ENCODE results near the gene RNF187.
A peak's percentile ranks its signal among the peaks of the same experiment; 100 is the strongest.

The RNF187 gene

DNA sequence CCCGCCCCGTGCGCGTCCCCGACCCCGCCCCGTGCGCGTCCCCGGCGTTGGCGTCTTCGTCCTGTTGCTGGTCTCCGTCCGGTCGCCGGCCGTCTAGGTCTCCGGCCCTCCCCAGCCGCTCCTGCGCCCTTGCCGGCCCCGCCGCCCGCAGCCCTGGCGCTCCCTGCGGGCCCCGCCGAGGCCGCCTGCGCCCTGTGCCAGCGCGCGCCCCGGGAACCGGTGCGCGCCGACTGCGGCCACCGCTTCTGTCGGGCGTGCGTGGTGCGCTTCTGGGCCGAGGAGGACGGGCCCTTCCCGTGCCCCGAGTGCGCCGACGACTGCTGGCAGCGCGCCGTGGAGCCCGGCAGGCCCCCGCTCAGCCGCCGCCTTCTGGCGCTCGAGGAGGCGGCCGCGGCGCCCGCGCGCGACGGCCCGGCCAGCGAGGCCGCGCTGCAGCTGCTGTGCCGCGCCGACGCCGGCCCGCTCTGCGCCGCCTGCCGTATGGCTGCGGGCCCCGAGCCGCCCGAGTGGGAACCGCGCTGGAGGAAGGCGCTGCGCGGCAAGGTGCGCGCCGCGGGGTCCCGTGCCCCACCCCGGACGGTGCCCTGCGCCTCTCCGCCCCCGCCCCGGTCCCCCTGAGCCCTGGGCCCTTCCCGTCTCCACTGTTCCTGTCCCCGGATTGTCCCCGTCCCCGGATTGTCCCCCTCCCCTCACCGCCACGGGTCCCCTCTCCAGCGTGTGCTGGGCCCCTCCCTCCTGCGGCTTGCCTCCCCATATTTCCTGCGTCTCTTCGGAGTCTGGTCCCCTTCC is at the start of gene RNF187:
RNF187 (plus strand) TSS at position 47 of the 789 bp plus-strand sequence.
- DNase-seq, result no peak

DNA sequence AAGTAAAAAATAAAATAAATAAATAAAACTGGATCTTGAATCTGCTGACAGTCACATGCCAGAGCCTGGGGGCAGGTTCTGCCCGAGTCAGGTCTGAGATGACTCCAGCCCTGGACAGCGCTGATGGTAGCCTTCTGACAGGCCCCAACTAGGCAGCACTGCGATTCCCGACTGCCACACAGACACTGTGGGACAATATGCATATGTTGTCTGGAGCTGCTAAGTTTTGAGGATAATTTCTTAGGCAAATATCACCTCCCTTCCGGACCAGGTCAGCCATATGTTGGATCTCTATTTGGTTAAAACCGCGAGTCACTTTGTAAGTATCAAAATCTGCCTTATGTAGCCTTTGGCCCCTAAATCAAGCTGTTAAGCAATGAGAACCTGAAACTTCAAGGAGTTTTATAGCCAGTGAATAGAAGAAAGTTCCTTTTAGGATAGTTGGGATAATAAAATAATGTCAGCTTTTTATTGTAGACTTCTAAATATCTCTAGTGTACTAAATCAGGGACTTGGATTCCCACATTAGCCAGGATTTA is 49.7 kb upstream of the RNF187 start:
- DNase-seq, result no peak

DNA sequence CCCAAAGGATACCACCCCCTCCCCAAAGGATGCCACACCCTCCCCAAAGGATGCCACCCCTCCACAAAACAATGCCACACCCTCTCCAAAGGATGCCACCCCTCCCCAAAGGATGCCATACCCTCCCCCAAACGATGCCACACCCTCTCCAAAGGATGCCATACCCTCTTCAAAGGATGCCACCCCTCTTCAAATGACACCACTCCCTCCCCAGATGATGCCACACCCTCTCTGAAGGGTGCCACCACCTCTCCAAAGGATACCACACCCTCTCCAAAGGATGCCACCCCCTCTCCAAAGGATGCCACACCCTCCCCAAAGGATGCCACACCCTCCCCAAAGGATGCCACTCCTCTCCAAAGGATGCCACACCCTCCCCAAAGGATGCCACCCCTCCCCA is 48.9 kb upstream of the RNF187 start:
- DNase-seq, result no peak

DNA sequence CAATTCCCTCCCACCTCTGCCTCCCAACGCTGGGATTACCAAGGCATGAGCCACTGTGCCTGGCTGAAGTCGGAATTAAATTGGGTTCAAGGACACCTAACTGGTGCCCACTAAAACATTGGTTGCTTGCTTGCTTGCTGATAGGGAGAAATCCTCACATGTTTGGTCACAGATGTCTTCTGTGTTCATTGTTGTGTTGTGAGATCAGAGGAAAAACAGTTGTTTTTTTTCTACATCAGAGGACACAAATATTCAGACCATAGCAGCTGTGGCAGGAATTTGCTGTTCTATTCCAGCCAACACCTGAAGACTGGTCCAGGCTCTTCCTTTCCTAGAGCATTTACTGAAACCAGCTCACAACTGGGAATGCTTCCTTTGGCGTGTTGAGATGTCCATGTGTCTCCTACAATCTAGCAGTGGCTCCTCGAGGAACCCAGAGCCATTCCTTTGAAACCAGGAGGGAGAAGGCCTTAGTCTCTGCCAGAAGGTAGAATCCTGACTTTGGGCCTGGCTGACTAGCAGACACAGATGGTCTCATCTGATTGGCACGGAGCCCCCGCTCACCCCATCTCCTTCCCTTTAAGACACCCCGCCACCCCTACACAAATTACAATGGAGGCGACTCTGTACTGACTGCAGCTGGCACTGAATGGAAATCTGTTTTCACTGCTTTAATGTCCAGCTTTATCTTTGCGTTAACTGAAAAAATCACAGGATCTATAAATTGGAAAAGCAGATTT is 46.3 kb upstream of the RNF187 start:
- no peak for DNase-seq

DNA sequence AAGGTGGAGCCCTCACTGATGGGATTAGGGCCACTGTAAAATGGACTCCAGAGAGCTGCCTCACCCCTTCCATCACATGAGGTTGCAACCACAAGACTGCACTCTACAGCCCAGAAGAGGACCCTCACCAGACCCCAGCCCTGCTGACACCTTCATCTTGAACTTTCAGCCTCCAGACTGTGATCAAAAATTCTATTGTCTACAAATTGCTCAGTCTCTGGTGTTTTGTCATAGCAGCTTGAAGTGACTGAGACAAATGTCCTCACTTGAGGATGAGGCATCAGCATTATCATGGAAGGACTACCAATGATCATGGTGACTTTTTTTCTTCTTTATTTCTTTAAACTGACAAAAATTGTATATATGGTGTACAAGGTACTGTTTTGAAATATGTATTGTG is 43.8 kb upstream of the RNF187 start:
- DNase-seq, result no peak

DNA sequence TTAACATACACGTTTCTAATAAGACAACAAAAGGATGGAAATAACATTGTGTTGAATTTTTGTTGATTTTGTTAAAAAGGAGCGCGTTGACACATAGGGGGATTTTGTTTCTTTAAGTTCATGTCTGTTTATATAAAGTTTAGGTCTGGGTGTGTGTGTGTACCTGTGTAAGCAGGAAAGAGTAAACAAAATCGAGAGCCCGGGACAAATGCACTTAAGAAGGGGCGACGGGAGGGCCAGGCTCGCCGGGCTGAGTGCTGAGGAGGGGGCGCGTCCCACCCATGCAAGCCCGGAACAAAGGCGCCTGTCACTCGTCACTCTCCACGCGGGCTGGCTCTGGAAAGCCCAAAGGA is 41.7 kb upstream of the RNF187 start:
- no peak for DNase-seq

DNA sequence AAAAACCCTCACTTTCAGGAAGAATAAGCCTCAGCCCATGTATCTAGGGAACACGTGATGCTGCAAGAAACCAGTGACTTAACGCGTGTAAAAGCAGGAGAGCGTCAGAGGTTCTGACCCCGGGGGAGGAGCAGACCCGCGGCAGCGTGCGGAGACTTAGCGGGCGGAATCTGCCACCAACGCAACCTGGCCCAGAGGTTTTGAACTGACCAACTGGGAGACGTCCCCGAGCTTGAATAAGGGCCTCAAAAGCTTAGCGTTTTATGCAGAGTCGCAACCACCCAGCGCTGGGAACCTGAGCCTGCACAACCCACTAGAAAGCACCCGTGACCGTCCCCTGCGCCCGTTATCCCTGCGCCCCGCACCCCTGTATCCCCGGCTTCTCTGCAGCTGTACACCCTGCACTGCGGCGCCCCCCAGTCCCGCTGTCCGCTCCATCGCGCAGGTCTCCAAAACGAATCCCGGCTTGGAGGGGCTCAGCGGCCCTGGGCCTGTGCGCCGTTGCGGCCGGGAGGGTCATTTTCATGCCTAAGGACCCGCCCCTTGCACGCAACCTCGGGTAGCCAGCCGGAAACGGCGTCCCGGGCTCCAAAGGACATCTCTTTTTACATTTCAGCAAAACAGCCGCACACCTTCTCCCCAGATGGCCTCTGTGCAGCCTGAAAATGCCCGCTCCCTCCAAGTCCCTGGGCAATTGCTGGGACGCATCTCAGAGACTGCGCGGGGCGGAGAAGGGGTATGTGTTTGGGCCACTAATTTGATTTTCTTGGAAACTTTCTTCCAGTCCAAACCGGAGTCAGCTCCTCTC is 41.1 kb upstream of the RNF187 start:
- DNase-seq, result no peak

DNA sequence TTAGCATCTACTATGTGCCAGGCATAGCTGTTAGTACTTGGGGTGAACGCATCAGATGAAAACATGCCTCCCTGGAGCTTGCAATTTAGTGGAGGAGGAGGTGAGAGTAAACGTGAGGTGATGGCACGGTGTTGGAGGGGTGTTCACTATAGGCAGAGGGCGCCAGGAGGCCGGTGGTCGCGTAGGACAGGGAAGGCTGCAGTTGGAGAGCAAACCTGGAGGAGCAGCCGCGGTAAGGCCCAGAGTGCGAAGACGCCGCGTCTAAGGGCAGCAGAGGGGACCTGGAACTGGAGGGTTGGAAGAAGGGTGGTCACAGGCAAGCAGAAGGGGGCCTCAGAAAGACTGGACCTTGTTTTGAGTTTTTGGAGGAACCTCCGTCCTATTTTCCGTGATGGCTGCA is 40.3 kb upstream of the RNF187 start:
- no peak for DNase-seq

DNA sequence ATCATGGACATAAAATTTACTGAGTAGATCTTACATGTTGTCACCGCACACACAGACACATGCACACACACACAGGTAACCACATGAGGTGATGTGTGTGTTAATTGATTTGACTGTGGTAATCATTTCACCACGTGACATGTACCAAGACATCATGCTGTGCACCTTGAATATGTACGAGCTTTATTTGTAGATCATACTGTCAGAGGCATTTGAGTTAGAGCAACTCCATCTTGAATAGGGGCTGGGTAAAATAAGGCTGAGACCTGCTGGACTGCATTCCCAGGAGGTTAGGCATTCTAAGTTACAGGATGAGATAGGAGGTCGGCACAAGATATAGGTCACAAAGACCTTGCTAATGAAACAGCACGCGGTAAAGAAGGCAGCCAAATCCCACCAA is 38.8 kb upstream of the RNF187 start:
- DNase-seq, result no peak

DNA sequence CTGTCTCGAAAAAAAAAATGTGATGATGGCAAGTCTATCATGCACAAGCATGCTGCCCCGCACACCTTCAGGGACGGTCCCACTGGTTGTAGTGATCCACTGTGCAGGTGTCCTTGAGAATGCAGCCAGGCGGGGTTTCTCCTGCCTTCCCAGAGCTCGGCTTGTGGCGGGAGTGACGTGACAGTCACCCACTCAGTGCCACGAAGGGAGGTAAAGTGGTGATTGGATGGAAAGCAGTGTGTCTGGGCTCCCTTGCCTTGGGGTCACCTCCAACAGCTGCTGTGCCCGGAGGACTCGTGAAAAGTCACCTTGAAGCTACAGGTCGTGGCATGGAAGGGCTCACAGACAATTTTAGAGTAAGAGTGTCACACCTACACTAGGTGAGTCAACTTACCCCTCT is 37.0 kb upstream of the RNF187 start:
- no peak for DNase-seq

DNA sequence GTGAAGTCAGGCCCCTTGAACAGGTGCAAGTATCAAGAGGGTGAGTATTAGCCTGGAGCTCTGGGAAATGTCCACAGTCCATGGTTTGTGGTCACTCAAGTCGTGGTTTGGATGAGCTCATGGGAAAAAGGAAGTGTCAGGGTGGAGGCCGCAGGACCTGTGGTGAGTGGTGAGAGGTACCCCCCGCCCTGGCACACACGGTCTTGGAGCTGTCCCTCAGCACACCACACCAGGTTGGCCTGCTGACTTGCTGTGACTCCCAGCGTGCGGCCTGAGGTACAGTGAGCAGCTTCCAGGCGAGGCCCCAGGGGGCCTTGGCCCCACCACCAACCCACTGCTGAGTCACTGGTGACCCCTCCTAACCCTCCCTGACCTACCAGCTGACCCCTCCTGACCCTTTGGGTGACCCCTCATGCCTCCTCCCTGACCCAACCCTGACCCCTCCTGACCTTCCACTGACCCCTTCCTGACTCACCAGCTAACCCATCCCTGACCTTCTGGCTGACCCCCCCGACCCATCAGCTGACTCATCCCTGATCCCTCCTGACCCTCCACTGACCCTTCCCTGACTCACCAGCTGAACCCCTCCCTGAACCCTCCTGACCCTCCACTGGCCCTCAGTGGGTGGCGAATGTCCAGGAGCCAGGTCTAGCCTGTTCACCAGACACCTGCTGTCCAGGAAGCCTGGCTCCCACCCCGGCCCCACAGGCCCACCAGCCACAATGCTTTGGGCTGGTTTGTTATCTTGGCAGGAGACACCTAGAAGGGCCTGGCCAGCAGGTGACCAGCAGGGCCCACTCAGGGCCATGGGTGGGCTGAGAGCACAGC is 34.8 kb upstream of the RNF187 start:
- DNase-seq, result no peak

DNA sequence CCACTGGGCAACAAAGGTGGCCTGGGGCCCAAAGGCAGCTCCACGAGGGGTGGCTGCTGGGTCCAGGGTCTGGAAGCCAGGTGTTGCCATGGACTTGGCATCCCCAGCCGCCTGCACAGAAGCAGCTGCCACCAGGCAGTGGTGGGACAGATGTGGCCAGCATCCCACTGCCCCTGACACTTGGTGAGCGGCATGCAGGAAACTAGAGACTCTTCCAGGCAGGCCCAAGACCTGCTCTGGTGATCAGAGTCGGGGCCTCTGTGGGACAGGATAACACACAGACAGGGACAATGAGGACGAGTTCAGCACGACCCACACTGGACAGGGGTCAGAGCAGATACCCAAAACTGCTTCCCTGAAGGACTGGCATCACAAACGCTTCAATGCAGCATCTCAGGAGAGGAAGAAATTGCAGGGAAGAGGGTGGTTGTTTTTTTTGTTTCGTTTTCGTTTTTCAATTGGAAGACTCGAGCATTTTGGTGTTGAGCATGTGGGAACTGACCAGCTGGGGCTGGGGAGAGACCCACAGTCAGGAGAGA is 34.1 kb upstream of the RNF187 start:
- DNase-seq, result no peak

DNA sequence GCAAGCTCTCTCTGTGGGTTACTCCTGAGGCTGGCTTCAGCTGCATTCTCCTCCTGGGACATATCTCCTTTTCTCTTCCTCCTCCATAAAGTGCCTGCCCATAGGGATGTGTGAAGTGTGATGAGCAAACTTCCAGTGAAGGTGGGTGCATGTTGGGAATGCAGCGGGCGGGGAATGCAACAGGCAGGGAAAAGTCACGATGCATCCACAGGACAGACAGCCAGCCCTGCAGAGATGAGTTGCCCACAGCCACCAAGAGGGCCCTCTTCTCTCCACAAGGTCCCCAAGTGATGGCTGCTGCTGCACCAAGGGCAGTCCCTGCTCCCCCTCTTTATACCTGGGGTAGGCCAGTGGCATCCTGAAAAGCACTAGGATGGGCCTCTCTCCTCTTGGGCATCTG is 33.6 kb upstream of the RNF187 start:
- DNase-seq, result no peak

DNA sequence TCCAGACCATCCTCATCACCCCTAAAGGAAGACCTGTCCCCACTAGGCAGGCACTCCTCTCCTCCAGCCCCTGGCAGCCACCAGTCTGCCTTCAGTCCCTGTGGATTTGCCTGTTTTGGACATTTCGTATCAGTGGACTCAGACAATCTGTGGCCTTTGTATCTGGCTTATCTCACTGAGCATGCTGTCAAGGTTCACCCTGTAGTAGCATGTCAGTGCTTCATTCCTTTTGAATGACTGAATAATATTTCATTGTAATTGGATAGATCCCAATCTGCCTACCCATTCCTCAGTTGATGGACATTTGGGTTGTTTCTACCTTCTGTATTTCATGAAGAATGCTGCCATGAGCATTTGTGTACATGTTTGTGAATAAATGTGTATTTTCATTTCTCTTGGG is 32.9 kb upstream of the RNF187 start:
- no peak for DNase-seq

DNA sequence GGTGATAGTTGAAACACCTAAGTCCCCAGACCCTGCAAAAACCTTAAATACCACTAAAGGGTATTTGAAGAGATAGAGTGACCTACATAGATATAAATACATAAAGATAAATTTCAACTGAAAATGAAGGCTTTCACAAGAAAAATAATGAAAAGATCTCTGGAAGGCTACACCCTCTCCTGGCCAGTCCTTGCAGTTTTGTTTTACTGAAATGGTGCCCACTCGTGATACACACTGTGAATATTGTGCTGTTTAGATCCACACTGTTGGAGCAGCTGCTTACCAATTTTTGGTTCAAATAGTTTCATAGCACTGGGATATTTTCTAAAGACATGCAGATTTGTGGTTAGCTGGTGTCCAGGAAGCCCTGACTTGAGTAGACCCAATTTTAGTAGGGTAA is 31.5 kb upstream of the RNF187 start:
- DNase-seq, result no peak

DNA sequence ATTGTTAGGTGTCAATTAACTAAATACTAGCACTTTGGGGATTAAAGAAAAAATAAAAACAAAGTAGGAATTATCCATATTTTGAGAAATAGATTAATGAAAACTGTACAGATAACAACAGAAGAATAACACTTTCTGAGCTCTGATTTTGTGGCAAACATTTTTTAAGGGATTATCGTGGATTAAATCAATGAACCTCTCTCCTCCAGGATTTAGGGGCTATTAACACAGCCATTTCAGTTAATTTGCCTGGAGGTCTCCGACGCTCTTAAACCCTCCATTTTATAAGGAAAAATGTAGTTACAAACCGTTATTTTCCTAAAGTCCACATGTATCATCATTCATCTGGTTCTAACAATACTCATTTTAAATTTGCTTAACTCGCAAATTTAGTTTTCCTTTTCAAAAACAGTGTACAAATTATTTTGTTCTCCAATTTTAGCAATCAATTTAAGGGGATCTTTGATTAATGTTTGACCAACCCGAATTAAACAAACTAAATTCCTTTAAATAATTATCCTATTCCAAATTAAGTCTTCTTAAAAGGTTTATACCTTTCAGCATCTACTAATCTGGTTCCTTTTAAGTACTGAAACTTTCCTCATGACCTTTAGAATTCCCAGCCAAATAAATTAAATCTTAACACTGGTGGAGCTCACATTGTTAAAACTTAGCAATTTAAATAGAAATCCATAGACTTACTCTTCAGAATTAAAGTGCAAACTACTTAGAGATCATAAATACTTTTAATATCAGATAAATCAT is 30.7 kb upstream of the RNF187 start:
- no peak for DNase-seq

DNA sequence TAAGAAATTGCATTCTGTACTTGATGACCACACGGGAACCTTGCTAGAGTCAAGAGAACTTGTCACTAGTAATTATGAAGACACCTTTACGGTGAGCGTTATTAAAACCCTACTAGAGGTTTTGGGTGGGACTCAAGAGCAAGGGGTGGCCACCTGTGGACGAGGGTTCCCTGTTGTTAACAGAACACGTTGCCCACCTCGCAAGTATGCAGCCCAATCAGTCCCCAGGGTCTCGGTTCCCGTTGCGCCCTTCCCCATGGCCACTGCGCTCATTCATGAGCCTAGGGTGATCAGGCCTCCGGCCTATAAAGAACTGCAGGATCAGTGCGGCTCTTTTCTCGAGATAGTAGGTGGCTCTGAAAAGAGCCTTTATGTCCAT is 30.2 kb upstream of the RNF187 start:
- DNase-seq, result no peak

DNA sequence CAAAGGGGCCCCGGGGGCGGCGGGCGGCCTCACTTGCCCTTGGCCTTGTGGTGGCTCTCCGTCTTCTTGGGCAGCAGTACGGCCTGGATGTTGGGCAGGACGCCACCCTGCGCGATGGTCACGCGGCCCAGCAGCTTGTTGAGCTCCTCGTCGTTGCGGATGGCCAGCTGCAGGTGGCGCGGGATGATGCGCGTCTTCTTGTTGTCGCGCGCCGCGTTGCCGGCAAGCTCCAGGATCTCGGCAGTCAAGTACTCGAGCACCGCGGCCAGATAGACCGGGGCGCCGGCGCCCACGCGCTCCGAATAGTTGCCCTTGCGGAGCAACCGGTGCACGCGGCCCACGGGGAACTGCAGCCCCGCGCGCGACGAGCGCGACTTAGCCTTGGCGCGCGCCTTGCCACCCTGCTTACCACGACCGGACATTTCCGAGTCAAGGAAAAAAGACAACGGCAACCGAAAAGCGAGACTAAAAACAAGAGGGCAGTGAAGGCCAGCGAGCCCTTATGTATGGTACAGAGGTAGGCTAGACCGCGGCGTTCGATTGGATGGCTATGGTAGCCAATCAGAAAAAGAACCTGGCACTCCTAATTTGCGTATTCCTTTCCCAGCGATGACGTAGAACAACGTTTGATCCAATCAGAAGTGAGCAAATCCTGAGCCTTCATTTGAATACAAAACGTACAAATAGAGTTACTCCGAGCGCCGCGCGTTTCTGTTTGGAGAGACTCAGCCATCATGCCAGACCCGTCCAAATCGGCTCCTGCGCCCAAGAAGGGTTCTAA is 29.6 kb upstream of the RNF187 start:
- DNase-seq, result peak in 1 of 2 donors; percentile 50

DNA sequence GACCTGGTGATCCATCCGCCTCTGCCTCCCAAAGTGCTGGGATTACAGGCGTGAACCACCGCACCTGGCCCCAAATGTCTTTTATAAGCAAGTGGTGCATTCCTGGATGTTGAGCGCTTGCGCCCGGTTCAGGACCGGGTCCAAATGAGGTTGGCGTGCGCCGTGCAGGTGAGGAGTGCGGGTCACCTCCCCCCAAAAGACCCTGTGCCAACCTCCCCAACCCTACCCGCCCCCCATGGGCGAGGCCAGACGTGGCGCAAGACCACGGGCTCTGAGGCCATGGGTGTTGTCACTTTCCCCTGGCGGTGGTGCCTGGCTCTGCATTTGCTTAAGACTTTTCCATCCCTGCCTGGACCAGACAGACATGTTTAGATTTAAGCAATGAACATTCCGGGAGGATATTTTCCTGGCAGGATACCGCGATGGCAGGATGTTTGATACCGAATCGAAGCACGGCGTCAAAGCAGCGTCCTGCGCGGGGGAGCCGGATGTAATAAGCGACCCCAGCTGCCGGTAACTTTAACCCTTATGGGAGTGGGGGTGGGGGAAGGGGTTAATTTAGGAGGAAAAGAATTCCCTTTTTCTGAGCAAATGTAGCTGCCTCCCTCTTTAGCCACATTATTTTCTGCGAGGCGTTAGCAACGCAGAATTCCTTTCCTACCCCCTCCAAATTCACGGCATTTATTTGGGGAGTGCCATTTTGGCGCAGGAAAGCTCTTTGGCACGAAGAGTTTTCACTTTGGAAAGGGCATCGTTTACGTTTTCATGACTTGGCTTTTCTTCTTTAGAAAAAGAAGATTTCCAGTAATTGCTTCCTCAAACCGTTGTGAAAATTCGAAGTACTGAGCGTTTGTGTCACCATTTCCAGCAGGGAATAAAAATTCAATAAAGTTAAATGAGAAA is 27.8 kb upstream of the RNF187 start:
- DNase-seq, result no peak

DNA sequence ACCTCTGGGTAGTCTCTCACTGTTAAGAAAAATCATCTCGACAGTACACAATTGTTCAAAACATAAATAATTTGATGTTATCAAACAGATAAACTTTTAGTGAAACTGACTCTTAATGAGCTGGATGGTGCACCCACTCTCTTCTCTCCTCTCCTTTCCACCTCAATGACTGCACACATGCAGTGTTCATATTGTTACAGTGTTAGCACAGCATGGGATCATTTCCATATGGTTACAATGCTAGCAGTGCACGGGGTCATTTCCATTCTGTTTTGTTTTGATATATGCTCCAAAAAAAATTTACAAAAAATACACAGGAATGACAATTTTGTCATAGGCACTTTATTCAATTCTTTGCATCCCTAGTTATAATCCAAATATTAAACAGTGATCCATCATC is 26.4 kb upstream of the RNF187 start:
- no peak for DNase-seq

Data from bone marrow (tissue), 2 donors.